ENCODE results near the gene GNB3. TPM values are rescaled to one million over a fixed set of nuclear protein-coding genes. Genes with fewer than 3 reads are reported as not detected.
"Not testable (repeated sequence)": the region's sequence is repeated elsewhere in the genome, so short reads cannot be mapped to it uniquely, and the experiment has no call there.

GNB3 gene
- total and polyA plus RNA-seq, 8 donors, result 0.87 to 11.1 (median 2.7) TPM; not detected in 1

DNA sequence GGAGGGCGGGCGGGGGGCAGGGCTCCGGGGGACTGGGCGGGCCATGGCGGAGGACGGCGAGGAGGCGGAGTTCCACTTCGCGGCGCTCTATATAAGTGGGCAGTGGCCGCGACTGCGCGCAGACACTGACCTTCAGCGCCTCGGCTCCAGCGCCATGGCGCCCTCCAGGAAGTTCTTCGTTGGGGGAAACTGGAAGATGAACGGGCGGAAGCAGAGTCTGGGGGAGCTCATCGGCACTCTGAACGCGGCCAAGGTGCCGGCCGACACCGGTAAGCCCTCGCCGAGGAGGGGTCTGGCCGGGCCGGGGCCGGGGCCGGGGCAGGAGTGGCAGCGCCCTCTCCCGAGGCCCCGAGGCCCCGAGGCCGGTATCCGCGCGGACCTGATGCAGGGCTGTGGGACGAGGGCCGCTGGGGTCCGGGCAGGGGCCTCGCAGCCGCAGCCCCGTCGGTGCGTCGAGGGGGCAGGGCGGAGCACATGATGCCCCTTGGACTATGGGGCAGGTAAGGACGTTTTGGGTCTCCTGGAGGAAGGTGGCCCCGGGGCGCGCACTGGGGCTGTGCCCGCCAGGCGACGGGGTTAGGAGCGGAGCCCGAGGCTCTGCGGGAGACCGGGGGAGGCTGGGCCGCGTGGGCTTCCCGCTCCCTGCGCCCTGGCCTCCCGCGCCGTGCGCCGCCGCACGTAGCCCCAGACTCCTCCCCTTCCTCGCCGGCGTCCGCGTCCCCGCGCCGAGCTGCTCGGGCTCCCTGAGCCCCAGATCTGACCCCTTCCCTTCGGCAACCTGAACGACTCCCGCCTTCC is 26.9 kb downstream of the GNB3 start, which contains the start of gene TPI1:
TPI1 (plus strand) TSS at position 119 of the 798 bp plus-strand sequence; CDS start at position 155, 36 bp downstream.
- intact Hi-C loops (cut with DNase I; ENCODE audit: low total_unique reads), result no loop called here

DNA sequence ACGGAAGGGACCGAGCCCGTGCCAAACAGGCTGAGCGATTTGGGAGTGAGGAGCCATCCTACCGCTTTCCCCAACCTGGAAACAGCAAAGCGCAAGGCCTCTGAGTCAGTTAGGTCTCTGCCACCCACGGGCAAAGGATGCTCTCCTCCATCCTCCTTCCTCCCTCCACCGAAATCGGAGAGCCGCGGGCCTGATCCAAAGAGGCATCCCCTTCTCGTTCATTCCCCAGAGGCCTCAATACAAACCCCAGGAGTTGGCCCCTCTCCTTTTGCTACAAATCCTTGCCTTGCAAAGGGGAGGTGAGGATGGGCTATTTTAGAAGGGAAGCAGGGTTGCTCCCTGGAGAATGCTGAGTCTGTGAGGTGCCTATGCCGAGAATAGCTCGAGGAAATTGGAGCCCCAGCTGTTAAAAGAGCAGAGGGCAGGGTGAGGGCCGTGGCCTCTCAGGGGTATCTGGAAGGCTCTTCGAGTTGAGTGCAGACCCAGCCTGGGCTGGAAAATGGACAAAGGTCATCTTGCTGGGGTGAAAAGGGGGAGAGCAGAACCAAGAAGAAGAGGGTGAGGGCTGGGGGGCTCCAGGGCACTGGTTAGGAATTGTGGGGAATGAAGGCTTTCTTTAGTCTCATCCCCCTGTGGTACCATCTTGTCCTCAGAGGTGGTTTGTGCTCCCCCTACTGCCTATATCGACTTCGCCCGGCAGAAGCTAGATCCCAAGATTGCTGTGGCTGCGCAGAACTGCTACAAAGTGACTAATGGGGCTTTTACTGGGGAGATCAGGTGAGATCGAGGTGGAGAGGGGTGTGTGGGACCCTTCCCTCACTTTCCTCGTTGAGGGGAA is 27.7 kb downstream of the GNB3 start:
- Histone ChIP-seq H3K9me3 (no peaks in the 10 kb centered on the region), H3K4me3 (peak overlapping the region; percentile 81 to 100 (median 98)), H3K36me3 (peaks cover 36 to 54% (median 52%) of the 10 kb centered on the region in 4 donors), H3K27ac (peak overlapping the region; percentile 97 to 99 (median 98)), H3K4me1 (peaks cover 30 to 62% (median 58%) of the 10 kb centered on the region in 4 donors), H3K27me3 (no peaks in the 10 kb centered on the region)
- 5 to 10% (median 7%) methylated on average over 21 to 22 of the region's 22 CpGs for WGBS, 5 donors
- DNase-seq, result no peak
- intact Hi-C loops (cut with DNase I; ENCODE audit: low total_unique reads), result no loop called here
- TF ChIP-seq, protein P1, sequence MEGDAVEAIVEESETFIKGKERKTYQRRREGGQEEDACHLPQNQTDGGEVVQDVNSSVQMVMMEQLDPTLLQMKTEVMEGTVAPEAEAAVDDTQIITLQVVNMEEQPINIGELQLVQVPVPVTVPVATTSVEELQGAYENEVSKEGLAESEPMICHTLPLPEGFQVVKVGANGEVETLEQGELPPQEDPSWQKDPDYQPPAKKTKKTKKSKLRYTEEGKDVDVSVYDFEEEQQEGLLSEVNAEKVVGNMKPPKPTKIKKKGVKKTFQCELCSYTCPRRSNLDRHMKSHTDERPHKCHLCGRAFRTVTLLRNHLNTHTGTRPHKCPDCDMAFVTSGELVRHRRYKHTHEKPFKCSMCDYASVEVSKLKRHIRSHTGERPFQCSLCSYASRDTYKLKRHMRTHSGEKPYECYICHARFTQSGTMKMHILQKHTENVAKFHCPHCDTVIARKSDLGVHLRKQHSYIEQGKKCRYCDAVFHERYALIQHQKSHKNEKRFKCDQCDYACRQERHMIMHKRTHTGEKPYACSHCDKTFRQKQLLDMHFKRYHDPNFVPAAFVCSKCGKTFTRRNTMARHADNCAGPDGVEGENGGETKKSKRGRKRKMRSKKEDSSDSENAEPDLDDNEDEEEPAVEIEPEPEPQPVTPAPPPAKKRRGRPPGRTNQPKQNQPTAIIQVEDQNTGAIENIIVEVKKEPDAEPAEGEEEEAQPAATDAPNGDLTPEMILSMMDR (IDR thresholded peaks at IDR 0.05), result no peak
- TF ChIP-seq EP300 (IDR thresholded peaks at IDR 0.05) (no peak), POLR2AphosphoS5 (IDR thresholded peaks at IDR 0.05) (no peak), POLR2A (IDR thresholded peaks at IDR 0.05) (no peak)

More for the DNA sequence above, 26.9 kb downstream of the GNB3 start, which contains the start of gene TPI1:
- peak within 1 kb of the TSS; percentile 97 to 99 (median 98) for H3K27ac ChIP-seq
- H3K4me1 ChIP-seq, result peaks cover 30 to 61% (median 56%) of the 10 kb centered on the region in 4 donors
- TF ChIP-seq POLR2A (IDR thresholded peaks at IDR 0.05) (peak in 2 of 4 donors; percentile 39 to 95), EP300 (IDR thresholded peaks at IDR 0.05) (no peak), POLR2AphosphoS5 (IDR thresholded peaks at IDR 0.05) (peak; percentile 77 to 100 (median 100))
- peak; percentile 87 to 96 for DNase-seq
- H3K27me3 ChIP-seq, result no peaks in the 10 kb centered on the region
- H3K9me3 ChIP-seq, result no peaks in the 10 kb centered on the region
- peak within 1 kb of the TSS; percentile 81 to 100 (median 98) for H3K4me3 ChIP-seq
- 0 to 1% (median 0%) methylated on average over 31 to 86 of the region's 86 CpGs for WGBS, 5 donors
- H3K36me3 ChIP-seq, result peaks cover 42 to 62% (median 60%) of the 10 kb centered on the region in 4 donors

DNA sequence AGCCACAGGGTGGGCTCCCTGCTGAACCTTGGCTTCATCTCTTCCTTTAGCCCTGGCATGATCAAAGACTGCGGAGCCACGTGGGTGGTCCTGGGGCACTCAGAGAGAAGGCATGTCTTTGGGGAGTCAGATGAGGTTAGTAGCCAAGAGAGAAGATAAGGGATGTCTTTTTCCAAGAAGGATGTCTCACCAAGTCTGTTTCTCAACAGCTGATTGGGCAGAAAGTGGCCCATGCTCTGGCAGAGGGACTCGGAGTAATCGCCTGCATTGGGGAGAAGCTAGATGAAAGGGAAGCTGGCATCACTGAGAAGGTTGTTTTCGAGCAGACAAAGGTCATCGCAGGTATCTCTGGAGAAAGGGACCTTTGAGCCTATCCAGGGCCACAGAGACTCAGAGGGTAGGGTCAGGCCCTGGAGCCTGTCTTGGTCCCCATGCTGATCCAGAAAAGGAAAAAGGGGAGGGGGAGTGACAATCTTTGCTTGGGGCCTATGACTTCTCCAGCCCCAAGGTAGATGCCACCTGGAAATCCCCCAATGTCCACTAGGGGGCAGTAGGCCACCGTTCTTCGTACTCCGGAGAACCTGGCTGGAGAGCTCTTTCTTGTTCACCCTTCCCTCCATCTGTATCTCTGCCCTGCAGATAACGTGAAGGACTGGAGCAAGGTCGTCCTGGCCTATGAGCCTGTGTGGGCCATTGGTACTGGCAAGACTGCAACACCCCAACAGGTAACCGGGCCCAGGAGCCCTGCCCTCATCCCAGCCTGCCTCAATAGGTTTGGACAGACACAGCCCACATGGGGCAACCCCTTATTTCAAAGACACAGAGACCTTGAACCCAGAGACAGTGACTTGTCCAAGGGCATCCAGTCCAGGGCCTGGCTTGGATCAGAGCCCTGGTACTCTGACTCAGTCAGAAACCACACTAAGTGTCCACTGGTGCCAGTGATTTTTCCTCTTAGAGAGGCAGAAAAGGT is 28.6 kb downstream of the GNB3 start:
- Histone ChIP-seq H3K4me3 (peak overlapping the region in 3 of 4 donors; percentile 81 to 99 (median 98)), H3K27ac (peak overlapping the region in 4 of 5 donors; percentile 36 to 98 (median 98)), H3K9me3 (no peaks in the 10 kb centered on the region), H3K36me3 (peaks cover 27 to 45% (median 43%) of the 10 kb centered on the region in 4 donors), H3K4me1 (peaks cover 37 to 71% (median 66%) of the 10 kb centered on the region in 4 donors), H3K27me3 (no peaks in the 10 kb centered on the region)
- TF ChIP-seq POLR2A (IDR thresholded peaks at IDR 0.05), result no peak
- TF ChIP-seq, protein P1 (IDR thresholded peaks at IDR 0.05), result peak in 5 of 7 experiments; percentile 85 to 96 (median 90)
- TF ChIP-seq POLR2AphosphoS5 (IDR thresholded peaks at IDR 0.05), result peak in 2 of 3 donors; percentile 4 to 79
- TF ChIP-seq EP300 (IDR thresholded peaks at IDR 0.05), result no peak
- WGBS, 5 donors, result 18 to 33% (median 25%) methylated on average over 10 to 12 of the region's 12 CpGs
- peak; percentile 91 to 94 for DNase-seq
- intact Hi-C loops (cut with DNase I; ENCODE audit: low total_unique reads), result no loop called here

DNA sequence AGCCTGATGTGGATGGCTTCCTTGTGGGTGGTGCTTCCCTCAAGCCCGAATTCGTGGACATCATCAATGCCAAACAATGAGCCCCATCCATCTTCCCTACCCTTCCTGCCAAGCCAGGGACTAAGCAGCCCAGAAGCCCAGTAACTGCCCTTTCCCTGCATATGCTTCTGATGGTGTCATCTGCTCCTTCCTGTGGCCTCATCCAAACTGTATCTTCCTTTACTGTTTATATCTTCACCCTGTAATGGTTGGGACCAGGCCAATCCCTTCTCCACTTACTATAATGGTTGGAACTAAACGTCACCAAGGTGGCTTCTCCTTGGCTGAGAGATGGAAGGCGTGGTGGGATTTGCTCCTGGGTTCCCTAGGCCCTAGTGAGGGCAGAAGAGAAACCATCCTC is 29.6 kb downstream of the GNB3 start:
- peak overlapping the region in 1 of 4 donors; percentile 99 for H3K4me3 ChIP-seq
- H3K27ac ChIP-seq, result peak overlapping the region in 2 of 5 donors; percentile 98
- DNase-seq; intact Hi-C loops (cut with DNase I; ENCODE audit: low total_unique reads); H3K27me3 ChIP-seq; H3K9me3 ChIP-seq: not testable (repeated sequence)
- H3K4me1 ChIP-seq, result peaks cover 37 to 74% (median 73%) of the 10 kb centered on the region in 4 donors
- 51 to 66% (median 58%) methylated on average over 4 of the region's 4 CpGs for WGBS, 5 donors
- peaks cover 17 to 35% (median 33%) of the 10 kb centered on the region in 4 donors for H3K36me3 ChIP-seq

Data from stomach (tissue), 9 donors.